GM19397 (cell line): ENCODE data around the gene IRF2BP1.

ENCODE experiments used
- ATAC-seq: cut with Tn5 transposase; IDR thresholded peaks from one replicate; pipeline ENCODE4 v1.9.1; 2021; ENCODE audit warnings: mild to moderate bottlenecking, moderate library complexity; ENCODE audit not compliant: unreplicated experiment

The IRF2BP1 gene

GRCh38 chr19:45863335-45863839, 22.6 kb downstream of the IRF2BP1 start:
- no peak for ATAC-seq

GRCh38 chr19:45862564-45863334, 23.2 kb downstream of the IRF2BP1 start, which contains the start of gene SYMPK:
Gene SYMPK (minus strand): TSS chr19:45863147. CDS start chr19:45854495, 8,652 bp downstream.
- ATAC-seq: peak; percentile 91

- ATAC-seq: no peak
Observed at GRCh38 chr19:45862271-45862563, 23.7 kb downstream of the IRF2BP1 start.

- ATAC-seq: no peak
Observed at GRCh38 chr19:45860359-45861259, 25.3 kb downstream of the IRF2BP1 start.

GRCh38 chr19:45854167-45854778, 31.7 kb downstream of the IRF2BP1 start:
- ATAC-seq: no peak

DNA sequence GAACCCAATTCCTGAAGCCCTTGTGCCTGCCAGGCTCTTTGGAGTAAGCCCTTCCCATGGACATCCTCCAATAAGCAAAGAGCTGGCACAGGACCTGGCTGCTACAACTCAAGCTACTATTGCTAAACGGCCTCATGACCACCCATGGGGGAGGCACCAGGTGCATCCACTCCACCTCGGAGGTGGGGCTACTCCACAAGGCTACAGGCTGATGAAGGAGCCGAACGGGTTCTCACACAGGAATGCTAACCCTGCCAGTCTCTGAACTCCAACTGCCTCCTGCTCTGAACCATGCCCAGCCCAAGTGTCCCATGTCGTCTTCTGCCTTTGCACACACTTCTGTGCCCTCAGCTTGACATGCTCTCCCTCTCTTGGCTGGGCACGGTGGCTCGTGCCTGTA, 33.0 kb downstream of the IRF2BP1 start:
- no peak for ATAC-seq

GRCh38 chr19:45852145-45852750, 33.7 kb downstream of the IRF2BP1 start:
- ATAC-seq: no peak

- no peak for ATAC-seq
Observed at GRCh38 chr19:45848922-45849321, 37.0 kb downstream of the IRF2BP1 start.

GRCh38 chr19:45847663-45848062, 38.3 kb downstream of the IRF2BP1 start:
- ATAC-seq: no peak

DNA sequence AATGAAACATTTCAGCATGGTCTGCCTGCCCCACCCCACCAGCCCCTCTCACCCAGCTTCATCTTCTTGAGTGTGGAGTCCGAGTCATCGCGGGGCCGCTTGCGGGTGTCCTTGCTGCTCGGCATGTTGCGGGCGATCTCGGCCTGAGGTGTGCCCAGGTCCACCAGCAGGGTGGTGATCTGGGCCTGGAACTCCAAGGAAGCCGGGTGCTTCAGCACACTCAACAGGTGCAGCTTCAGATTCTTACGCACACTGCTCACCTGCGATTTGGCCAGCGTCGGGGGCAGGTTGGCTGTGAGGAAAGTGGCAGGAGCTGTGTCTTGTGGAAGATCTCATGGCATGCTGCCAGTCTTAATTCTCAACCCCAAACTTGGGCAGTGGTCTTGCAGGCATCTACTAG, 43.7 kb downstream of the IRF2BP1 start:
- no peak for ATAC-seq

DNA sequence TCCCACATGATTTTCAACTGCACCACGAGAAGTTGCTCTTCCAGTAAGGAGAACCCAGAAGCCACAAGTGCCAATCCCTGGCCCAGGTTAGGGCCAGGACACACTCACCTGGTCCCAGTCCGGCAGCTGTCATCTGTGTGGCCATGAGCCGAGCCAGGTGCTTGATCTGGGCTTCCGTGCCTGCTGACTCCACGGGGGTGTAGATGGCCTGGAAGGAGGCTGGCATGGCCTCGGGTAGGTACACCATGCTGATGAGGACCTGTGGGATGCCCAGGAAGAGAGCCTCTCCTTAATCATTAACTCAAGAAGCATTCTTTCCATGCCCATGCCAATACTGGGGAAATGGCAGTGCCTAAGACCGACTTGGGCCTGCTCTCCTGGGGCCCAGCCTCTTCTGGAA, 51.0 kb downstream of the IRF2BP1 start:
- no peak for ATAC-seq
